IMR-90 (cell line): Measurements from ENCODE around the gene POLR3A. TPM values are rescaled to one million over a fixed set of nuclear protein-coding genes. Genes with fewer than 3 reads are reported as not detected.

Experiments used
- ATAC-seq: fragments of 200-7000 bp; cut with Tn5 transposase; 2 replicates; pipeline ENCODE4 v1.9.1; 2020; ENCODE audit warnings: low read depth, mild to moderate bottlenecking, moderate library complexity
- BruUV-seq: library from RNA; stranded (reverse); fragments of 400-500 nt; replicated peaks from 2 replicates; lab custom pipeline; 2021; lab: Mats Ljungman, UMichigan
- CTCF ChIA-PET: fragments of 300-600 bp; formaldehyde crosslinking; extraction: SDS; loops from one replicate; lab custom pipeline; 2021; ENCODE audit warnings: antibody characterized with exemption; lab: Yijun Ruan, JAX
- POLR2A ChIA-PET: fragments of 300-600 bp; sonication (Branson Sonifier 250); formaldehyde crosslinking; loops from one replicate; lab custom pipeline; 2022; ENCODE audit warnings: antibody characterized with exemption; ENCODE audit not compliant: unreplicated experiment; lab: Charles Lee
- DNase-seq: peaks from one replicate; pipeline ENCODE4 v3.0.0; 2013
- H2AFZ ChIP-seq: replicated peaks from 2 replicates; pipeline ENCODE3; 2013; ENCODE audit warnings: low read length, mild to moderate bottlenecking; ENCODE audit not compliant: poor library complexity
- H2AK5ac ChIP-seq: 2 replicates; pipeline ENCODE4 v1.6.1; 2013; ENCODE audit warnings: low read depth, low read length, inconsistent platforms
- H2AK9ac ChIP-seq: replicated peaks from 2 replicates; pipeline ENCODE3; 2013; ENCODE audit warnings: mild to moderate bottlenecking, low read depth, low read length, moderate library complexity; ENCODE audit not compliant: poor library complexity
- H2BK120ac ChIP-seq: 2 replicates; pipeline ENCODE4 v1.6.1; 2013; ENCODE audit warnings: low read depth, low read length, inconsistent platforms
- H2BK15ac ChIP-seq: 3 replicates; pipeline ENCODE4 v1.6.1; 2013; ENCODE audit warnings: low read depth, low read length, inconsistent platforms
- H2BK20ac ChIP-seq: 2 replicates; pipeline ENCODE4 v1.6.1; 2013; ENCODE audit warnings: low read depth, mild to moderate bottlenecking, inconsistent platforms, low read length, moderate library complexity
- H2BK5ac ChIP-seq: 2 replicates; pipeline ENCODE4 v1.6.1; 2013; ENCODE audit warnings: mild to moderate bottlenecking, low read depth, low read length, inconsistent platforms; ENCODE audit not compliant: poor library complexity, severe bottlenecking
- H3K14ac ChIP-seq: replicated peaks from 2 replicates; pipeline ENCODE4 v1.6.1; 2013; ENCODE audit warnings: low read depth, low read length, inconsistent platforms
- H3K18ac ChIP-seq: 2 replicates; pipeline ENCODE4 v1.6.1; 2013; ENCODE audit warnings: low read depth, low read length, control low read depth
- H3K23ac ChIP-seq: 2 replicates; pipeline ENCODE4 v1.6.1; 2013; ENCODE audit warnings: low read depth, low read length, inconsistent platforms
- H3K27ac ChIP-seq: 2 replicates; pipeline ENCODE4 v1.5.1; 2013; ENCODE audit warnings: mild to moderate bottlenecking, control low read depth, low read length; ENCODE audit not compliant: insufficient read depth
- H3K27me3 ChIP-seq: 2 replicates; pipeline ENCODE4 v1.6.1; 2013; ENCODE audit warnings: low read length; ENCODE audit not compliant: control insufficient read depth, insufficient read depth
- H3K36me3 ChIP-seq: 2 replicates; pipeline ENCODE4 v1.6.1; 2013; ENCODE audit warnings: low read length, mixed read lengths; ENCODE audit not compliant: control insufficient read depth, insufficient read depth
- H3K4ac ChIP-seq: 2 replicates; pipeline ENCODE4 v1.6.1; 2013; ENCODE audit warnings: low read depth, low read length, inconsistent platforms
- H3K4me1 ChIP-seq: 2 replicates; pipeline ENCODE4 v1.6.1; 2013; ENCODE audit warnings: low read length, mixed read lengths; ENCODE audit not compliant: control insufficient read depth, insufficient read depth
- H3K4me2 ChIP-seq: 2 replicates; pipeline ENCODE4 v1.6.1; 2013; ENCODE audit warnings: low read depth, mild to moderate bottlenecking, control low read depth, low read length, moderate library complexity
- H3K4me3 ChIP-seq: 2 replicates; pipeline ENCODE4 v1.5.1; 2013; ENCODE audit warnings: low read depth, mild to moderate bottlenecking, control low read depth, low read length, moderate library complexity; ENCODE audit not compliant: insufficient read depth
- H3K56ac ChIP-seq: 2 replicates; pipeline ENCODE4 v1.6.1; 2013; ENCODE audit warnings: low read length, inconsistent platforms; ENCODE audit not compliant: insufficient read depth; ENCODE audit errors: extremely low read depth
- H3K79me1 ChIP-seq, 2 experiments: 2 replicates each; pipeline ENCODE4 v1.6.1; 2013; ENCODE audit warnings: low read length in 2 of 2, inconsistent platforms in 1 of 2, low read depth in 1 of 2
- H3K9ac ChIP-seq: 2 replicates; pipeline ENCODE4 v1.6.1; 2013; ENCODE audit warnings: low read depth, low read length, control low read depth
- H3K9me1 ChIP-seq: 2 replicates; pipeline ENCODE4 v1.6.1; 2013; ENCODE audit warnings: low read length, inconsistent platforms; ENCODE audit not compliant: insufficient read depth
- H3K9me3 ChIP-seq: 2 replicates; pipeline ENCODE4 v1.6.1; 2013; ENCODE audit warnings: low read length; ENCODE audit not compliant: control insufficient read depth, insufficient read depth
- H4K20me1 ChIP-seq: 2 replicates; pipeline ENCODE4 v1.6.1; 2013; ENCODE audit warnings: low read length, inconsistent platforms; ENCODE audit not compliant: insufficient read depth
- H4K5ac ChIP-seq: 2 replicates; pipeline ENCODE4 v1.6.1; 2013; ENCODE audit warnings: mild to moderate bottlenecking, low read depth, low read length, control low read depth
- H4K8ac ChIP-seq, 2 experiments: 2 replicates each; pipeline ENCODE4 v1.6.1; 2013; ENCODE audit warnings: low read depth in 2 of 2, low read length in 2 of 2, control low read depth in 1 of 2, inconsistent platforms in 1 of 2
- H4K91ac ChIP-seq: 2 replicates; pipeline ENCODE4 v1.6.1; 2013; ENCODE audit warnings: low read depth, low read length, inconsistent platforms; ENCODE audit not compliant: insufficient read depth
- BHLHE40 ChIP-seq: fragments of 150-350 bp; IDR thresholded peaks from 2 replicates; pipeline ENCODE4 v1.6.1; 2016; ENCODE audit warnings: mild to moderate bottlenecking, low read depth, low read length
- FOS ChIP-seq: fragments of 150-350 bp; IDR thresholded peaks from 2 replicates; pipeline ENCODE4 v1.6.1; 2016; ENCODE audit warnings: low read depth, low read length
- MAFK ChIP-seq: IDR thresholded peaks from 2 replicates; pipeline ENCODE4 v1.6.1; 2012; ENCODE audit warnings: low read depth, low read length, improper control_type of control experiment
- MAZ ChIP-seq: IDR thresholded peaks from 2 replicates; pipeline ENCODE4 v1.6.1; 2012; ENCODE audit warnings: low read depth, mild to moderate bottlenecking, low read length, improper control_type of control experiment, moderate library complexity, borderline replicate concordance
- NFE2L2 ChIP-seq: fragments of 150-350 bp; IDR thresholded peaks from 2 replicates; pipeline ENCODE4 v1.6.1; 2016; ENCODE audit warnings: low read depth, mild to moderate bottlenecking, low read length
- RFX5 ChIP-seq: IDR thresholded peaks from 2 replicates; pipeline ENCODE4 v1.8.0; 2012; ENCODE audit warnings: low read depth, mild to moderate bottlenecking, low read length, moderate library complexity
- USF2 ChIP-seq: fragments of 150-350 bp; IDR thresholded peaks from 2 replicates; pipeline ENCODE4 v1.6.1; 2017; ENCODE audit warnings: mild to moderate bottlenecking, antibody characterized with exemption, low read length, low read depth
- WGBS, 2 experiments: methylation state at CpG; one replicate each; pipeline versions ENCODE4 v1.1.5 to v1.1.7; 2013; ENCODE audit warnings: missing lambda C conversion rate in 2 of 2; ENCODE audit not compliant: insufficient read length in 1 of 2; ENCODE audit errors: extremely low coverage in 2 of 2; 5-methylcytosine and 5-hydroxymethylcytosine counted together
- dilution Hi-C: fragments of 300-500 bp; cut with HindIII; formaldehyde crosslinking; loops from one replicate; pipeline ENCODE4 v1.14.3; 2018; ENCODE audit warnings: low sequenced_read_pairs; ENCODE audit not compliant: unreplicated experiment
- in situ Hi-C: fragments of 300-500 bp; cut with MboI; formaldehyde crosslinking; loops from 3 replicates; pipeline ENCODE4 v1.14.3; 2019; ENCODE audit warnings: low sequenced_read_pairs, inconsistent platforms, mixed read lengths
- intact Hi-C: fragments of 100-400 bp; cut with micrococcal nuclease; formaldehyde crosslinking; loops from 2 replicates; pipeline ENCODE4 v1.10.0; 2022
- polyA plus RNA-seq, 3 experiments: library from polyadenylated mRNA; depleted of rRNA; stranded (reverse); fragments of >200 nt; gene quantifications; 2 replicates each; pipeline ENCODE4 v1.2.3, GENCODE V29; 2012; ENCODE audit warnings: low replicate concordance in 1 of 3
- total RNA-seq: library from RNA; depleted of rRNA; stranded (reverse); fragments of >200 nt; gene quantifications from 2 replicates; pipeline ENCODE4 v1.2.3, GENCODE V29; 2012

POLR3A gene
- total and polyA plus RNA-seq, 2 of the 4 experiments (the other 2 are of a cell fraction): 11.9 to 24.4 TPM

GRCh38 chr10:77961668-77962067 is 67.6 kb downstream of the POLR3A start:
- Histone ChIP-seq H3K36me3 (no peaks in the 10 kb centered on the region), H2AFZ (no peak overlapping the region), H3K4me3 (no peak overlapping the region), H4K5ac (no peak overlapping the region), H3K56ac (no peak overlapping the region), H3K4ac (no peak overlapping the region), H3K4me2 (no peak overlapping the region), H3K9me1 (no peaks in the 10 kb centered on the region), H3K4me1 (peaks cover 1% of the 10 kb centered on the region; the same call in 1 of the 2 replicates), H2BK15ac (no peak overlapping the region), H2AK5ac (no peak overlapping the region), H3K14ac (no peak overlapping the region), H4K91ac (no peak overlapping the region), H3K9me3 (peaks cover 3% of the 10 kb centered on the region), H3K18ac (no peak overlapping the region), H2BK20ac (no peak overlapping the region), H4K8ac (no peak overlapping the region), H2BK120ac (no peak overlapping the region), H3K23ac (no peak overlapping the region), H2BK5ac (no peak overlapping the region), H3K27me3 (no peaks in the 10 kb centered on the region), H2AK9ac (no peak overlapping the region), H3K79me1 (no peaks in the 10 kb centered on the region), H3K9ac (no peak overlapping the region), H4K20me1 (no peaks in the 10 kb centered on the region), H3K27ac (no peak overlapping the region)
- WGBS, 2 experiments: no CpG with 5 or more reads among the region's 6 CpGs
- POLR2A ChIA-PET: no interaction called here
- no TSS peak for BruUV-seq
- DNase-seq: no peak
- TF ChIP-seq RFX5 (no peak), FOS (no peak), MAZ (no peak), BHLHE40 (no peak), USF2 (no peak), NFE2L2 (no peak), MAFK (no peak)
- CTCF ChIA-PET: no interaction called here
- in situ Hi-C loops: no loop called here
- dilution Hi-C loops: no loop called here
- no peak for ATAC-seq
- intact Hi-C loops: no loop called here
